A172 (cell line): ENCODE data around the gene PRUNE2. TPM values are rescaled to one million over a fixed set of nuclear protein-coding genes. Genes with fewer than 3 reads are reported as not detected.
A peak's percentile ranks its signal among the peaks of the same experiment; 100 is the strongest.

ENCODE experiments used
- DNase-seq: peaks from one replicate; pipeline ENCODE4 v3.0.0-alpha.2; 2015; ENCODE audit warnings: low spot score
- total RNA-seq: library from RNA; depleted of rRNA; stranded (reverse); fragments of >200 nt; shearing (Covaris generic); gene quantifications from 2 replicates; pipeline ENCODE4 v1.2.3, GENCODE V29; 2014

PRUNE2 gene
- total RNA-seq, 1 experiment from 2014 or later, result 9.3 TPM

- no peak for DNase-seq
These were observed 168.6 kb downstream of the PRUNE2 start for GRCh38 chr9:76737154-76737902.

GRCh38 chr9:76734716-76735115, 171.2 kb downstream of the PRUNE2 start:
- DNase-seq, result no peak

GRCh38 chr9:76733096-76733495, 172.8 kb downstream of the PRUNE2 start:
- no peak for DNase-seq

DNA sequence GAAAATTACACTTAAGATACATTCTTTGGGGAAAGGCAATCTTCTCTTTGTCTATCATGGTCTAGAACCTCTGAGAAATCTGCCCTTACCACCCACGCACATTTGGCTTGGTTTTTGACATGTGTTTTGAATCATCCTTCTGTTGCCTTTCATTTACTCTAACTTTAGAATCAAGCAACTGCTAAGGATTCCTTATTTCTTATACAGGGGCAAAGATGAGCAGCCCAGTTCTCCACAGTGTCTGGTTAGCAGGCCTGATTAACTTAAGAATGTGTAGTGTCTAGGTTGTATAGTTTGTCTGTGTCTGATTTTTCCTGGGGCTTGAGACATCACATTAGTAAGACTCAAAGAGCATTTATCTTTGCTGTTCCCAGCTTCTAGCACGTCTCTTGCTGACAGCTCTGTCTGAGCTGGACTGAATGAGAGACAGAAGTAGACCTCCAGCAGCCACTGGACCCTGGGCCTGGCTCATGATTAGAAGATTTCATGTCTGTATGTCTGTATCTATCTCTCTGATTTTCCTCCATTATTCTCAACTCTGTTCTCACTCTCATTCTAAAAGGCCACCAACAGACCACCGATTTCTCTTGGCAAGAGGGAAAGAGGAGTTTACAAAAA, 173.5 kb downstream of the PRUNE2 start:
- no peak for DNase-seq

DNA sequence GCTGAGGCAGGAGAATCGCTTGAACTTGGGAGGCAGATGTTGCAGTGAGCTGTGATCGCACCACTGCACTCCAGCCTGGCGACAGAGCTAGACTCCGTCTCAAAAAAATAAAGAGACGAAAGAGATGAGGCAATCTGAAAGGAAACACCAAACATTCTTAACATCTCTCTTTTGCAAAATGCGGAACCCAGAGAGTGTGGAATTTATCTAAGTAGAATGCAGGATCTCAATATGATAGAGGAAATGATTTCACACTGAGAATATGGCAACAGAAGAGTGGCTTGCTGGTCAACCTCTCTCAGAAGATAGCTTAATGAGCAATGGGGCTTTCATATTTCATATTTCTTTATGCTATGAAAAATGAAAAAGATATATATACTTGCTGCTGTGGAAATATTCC, 175.1 kb downstream of the PRUNE2 start:
- DNase-seq, result no peak

DNA sequence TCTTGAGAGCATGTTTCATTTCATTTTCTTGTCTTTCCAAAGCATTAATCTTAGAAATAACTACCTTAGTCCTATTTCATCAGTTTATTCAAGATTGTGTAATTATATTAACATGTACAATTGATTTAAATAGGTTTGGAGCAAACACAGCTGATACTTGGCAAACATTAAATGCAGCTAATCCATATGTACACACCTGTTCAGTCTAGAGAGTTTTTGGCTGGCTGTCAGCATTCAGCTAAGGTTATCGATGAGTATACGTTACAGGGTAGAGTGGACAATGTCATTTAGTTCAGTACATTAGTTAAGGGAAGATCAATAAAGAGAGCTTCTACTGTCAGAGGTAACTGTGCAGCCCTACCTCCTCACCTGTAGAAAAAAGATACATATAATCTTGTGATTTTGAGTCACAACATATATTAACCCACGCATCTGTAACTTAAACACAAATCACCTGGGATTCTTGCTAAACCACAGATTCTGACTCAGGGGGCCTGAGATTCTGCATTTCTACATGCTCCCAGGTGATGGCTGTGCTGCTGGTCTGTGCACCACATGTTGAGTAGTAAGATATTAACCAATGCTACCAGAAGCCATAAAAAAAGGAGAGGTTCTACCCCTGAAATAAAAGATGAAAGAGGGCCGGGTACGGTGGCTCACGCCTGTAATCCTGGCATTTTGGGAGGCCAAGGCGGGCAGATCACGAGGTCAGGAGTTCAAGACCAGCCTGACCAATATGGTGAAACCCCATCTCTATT, 175.8 kb downstream of the PRUNE2 start:
- DNase-seq, result no peak

DNA sequence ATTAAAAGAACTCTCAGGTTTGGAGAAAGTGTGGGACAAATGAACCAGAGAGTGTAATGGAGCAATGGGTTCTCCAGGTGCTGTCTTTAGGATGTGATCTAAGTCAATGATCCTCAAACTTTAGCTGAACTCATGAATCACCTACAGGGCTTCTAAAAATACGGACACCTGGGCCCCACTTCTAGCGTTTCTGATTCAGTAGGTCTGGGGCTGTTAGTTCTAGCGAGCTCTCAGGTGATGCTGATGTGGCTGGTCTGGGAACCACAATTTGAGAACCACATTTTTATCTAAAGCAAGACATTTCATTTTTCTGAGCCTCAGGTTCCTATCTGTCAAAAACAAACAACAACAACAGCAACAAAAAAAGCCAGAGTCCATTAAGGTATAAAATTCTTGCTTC, 176.8 kb downstream of the PRUNE2 start:
- no peak for DNase-seq

DNA sequence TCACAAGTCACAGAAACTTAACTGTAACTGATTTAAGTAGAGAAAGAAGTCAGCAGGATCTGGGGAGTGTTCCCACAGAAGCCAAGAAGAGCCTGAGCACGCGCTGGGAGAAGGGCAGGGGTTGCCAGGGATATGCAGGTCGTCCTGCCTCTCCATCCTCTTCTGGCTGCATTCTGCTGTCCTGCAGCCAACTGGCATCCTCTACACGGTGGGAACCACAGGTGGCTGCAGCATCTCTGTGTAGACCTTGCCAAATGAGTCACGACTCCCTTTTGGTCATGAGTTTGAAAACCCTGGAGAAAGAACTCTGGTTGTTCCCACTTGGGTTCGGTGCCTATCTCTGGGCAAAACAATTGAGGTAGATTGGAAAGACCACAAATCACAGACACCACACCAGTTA, 180.0 kb downstream of the PRUNE2 start:
- no peak for DNase-seq

DNA sequence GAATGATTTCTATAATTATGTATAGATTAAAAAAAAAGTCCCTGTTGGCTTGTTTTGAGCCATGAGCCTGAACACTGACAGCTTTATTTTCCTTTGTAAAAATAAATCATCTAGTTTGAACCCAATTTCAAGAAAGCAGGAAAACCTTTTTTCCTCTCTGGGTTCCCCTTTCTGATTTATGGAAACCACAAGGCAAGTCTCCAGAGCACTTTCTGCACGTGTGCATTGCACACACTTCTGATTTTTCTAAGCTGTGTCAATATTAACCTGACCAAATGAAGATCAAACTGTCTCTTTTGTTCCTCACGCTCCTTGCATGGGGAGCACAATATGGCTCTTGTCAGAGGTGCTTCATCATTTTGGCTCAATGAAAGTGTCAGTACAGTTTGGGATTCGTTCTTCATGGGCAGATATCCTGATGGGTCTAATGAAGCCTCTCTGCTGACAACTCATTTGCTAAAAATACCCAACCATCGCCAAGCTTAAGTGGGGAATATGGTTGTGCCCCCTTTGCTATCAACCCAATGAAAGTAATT, 180.8 kb downstream of the PRUNE2 start:
- DNase-seq, result no peak

DNA sequence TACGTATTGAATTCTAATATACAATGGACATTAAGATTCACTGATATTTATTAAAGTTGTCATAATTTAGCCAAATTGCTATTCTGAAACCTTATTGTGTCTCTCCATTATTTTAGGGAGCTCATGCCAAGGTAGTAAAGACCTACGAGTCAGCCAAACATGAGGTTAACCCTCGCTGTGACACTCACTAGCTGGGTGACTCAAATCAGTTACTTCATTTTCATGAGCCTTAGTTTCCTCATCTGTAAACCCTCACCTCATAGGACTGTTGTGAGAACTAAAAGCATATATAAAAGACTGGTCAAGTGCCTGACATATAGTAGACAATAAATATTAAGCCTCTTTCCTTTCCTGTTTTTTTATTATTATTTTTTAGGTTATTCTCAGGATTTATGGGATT, 185.7 kb downstream of the PRUNE2 start:
- DNase-seq, result no peak

DNA sequence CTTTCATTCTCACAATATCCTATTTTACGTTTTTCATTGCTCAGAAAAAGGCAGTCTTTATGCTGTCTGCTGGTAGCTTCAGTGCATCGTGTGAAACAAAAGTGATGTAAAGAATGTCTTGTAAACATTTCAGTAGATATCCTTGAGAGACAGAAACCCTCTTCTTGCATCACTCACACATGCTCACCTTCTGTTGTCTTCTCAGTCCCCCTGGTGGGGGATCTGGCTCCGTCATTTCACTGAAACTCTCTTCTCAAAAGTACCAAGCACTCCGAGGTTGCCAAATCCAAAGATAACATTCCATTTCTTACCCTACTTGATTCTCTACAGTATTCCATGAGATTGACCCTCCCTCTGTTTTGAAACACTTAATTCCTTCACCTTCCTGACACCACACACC, 187.7 kb downstream of the PRUNE2 start:
- DNase-seq, result no peak

- peak; percentile 73 for DNase-seq
These were observed 188.3 kb downstream of the PRUNE2 start for GRCh38 chr9:76717613-76718012.

DNA sequence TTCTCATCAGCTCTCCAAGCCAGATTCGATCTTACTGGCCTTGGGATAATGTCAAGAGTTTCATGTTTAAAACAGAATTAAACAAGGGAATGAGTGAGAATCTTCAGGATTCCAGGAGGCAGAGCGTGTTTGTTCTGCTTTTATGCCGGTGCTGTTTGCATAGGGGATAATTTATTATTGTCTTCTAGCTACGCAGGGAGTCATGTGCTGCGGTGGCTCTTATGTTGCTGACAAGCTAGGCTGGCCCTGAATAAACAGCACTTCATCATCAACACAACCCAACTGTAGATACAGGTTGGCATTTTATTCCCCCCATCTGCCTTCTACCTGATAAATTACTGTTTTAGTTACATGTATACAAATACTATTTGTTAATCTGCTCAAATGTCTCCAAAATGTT, 188.7 kb downstream of the PRUNE2 start:
- DNase-seq, result no peak

DNA sequence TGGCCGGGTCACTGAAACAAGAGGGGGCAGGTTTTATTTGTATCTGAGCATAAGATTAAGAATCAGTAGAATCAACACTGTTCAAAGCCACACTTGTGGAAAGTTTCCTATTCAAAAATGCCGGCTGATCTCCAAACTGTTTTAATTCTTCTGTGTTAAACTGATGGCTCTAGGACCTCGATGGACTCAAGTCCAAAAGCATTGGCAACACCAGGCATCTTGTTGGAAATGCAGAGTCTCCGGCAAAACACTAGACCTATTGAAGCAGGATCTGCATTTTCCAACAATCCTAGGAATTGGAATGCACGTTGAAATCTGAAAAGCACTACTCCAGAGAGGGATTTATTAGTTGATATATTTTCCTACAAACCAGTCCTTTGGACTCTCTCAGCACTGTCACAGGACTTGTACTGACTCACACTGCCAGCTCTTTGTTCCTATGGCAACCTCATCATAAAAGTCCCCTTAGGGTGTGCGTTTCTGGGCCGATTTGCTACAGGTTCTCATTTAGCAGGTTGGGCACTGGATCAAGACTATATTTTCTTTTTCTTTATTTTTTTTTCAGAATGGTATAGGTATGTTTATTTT, 189.7 kb downstream of the PRUNE2 start:
- DNase-seq, result peak; percentile 64

DNA sequence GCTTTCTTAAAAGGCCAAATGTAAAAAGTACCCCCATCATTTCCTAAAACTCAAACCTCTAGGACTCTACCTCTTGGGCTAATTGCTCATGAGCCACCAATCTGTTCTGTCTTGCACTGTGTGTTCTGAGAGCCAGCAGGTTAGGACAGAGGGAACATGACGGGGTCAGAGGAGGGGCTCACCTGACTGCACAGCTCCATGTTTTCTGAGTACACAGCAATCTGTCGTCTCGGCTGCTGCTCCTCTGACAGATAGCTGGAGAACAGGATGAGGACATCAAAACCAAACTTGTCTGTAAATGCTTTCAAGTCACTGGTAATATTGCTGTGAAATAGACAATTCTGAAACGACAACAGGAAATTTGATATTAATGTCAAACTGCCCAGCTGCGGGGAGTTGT, 192.5 kb downstream of the PRUNE2 start:
- DNase-seq, result no peak

DNA sequence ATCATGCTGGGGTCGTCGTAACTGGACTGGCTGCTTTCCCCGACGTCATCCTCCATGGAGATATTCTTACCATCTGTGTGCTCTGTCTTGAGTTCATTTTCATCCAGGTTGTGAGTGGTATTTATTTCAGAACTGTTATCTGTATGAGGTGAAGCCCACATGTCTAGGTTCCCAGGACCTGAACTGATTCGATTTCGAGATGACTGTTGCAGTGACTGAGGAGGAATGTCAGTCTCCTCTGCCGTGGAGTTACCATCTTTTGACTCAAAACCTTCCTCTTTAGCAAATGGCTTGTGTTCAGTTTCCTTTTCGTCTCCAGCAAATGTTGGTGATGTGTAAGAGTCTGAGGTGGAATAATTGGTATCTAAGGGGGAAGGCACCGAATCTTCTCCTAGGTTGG, 196.9 kb downstream of the PRUNE2 start:
- DNase-seq, result no peak

DNA sequence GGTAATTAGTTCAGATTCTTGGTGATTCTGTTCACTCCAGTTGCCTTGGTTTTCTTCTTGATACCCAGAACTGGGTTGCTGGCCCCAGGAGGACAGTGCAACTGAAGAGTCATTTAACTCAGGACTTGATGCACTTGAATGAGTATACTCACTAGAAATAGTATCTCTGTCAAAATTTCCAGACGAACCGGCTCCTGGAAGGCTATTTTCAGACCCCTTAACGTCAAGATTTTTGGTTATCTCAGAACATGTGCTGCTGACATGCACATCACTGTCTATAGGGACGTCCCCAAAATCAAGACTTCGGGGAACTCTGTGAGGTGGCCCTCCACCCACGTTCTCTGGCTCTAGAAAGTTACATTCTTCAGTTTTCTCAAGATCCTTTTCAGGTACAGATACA, 198.4 kb downstream of the PRUNE2 start:
- no peak for DNase-seq

DNA sequence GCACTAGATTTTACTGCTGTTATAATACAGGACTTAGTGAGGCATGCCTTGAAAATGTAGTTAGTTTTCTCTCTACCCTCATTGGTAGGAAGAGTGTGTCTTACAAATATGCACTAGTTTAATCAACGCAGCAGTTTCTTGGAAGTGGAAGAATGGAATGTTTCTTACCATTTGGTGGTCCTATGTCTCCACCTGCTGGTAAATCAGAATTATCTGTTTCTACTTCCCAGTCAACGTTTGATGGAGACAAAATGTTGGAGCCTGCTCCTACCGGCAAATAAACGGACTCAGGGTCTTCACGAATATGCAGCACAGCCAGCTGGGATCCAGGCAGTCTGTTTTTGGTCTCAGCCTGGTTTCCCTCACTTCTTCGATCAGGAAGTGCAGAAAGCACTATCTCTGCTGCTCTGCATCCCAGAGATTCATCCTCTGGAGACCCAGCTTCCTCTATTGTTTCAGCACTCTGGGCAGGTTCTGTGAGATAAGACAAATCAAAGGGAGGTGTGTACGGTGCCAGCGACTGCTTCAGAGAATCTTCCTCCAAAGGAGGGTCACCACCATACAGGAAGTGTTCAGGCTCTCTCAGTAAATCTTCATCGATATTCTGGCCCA, 201.2 kb downstream of the PRUNE2 start:
- DNase-seq, result peak; percentile 85

- no peak for DNase-seq
These were observed 202.6 kb downstream of the PRUNE2 start for GRCh38 chr9:76703270-76703669.

GRCh38 chr9:76701441-76702039, 204.4 kb downstream of the PRUNE2 start:
- DNase-seq, result no peak

DNA sequence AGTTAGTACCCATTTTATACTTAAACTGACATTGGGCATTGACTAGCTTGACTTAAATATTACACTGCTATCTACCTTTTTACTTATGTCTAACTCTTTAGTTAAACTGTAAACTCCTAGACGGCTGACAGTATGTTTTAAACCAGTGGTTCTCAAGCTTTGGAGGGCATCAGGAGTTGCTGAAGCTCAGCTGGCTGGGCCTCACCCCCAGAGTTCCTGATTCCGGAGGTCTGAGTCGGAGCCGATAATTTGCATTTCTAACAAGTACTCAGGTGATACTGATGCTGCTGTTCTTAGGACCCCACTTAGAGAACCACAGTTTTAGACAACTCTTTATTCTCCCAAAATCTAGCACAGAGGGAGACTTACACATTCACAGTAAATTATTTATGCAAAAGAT, 205.0 kb downstream of the PRUNE2 start:
- DNase-seq, result no peak
